ENCODE results near the gene PLPP2. TPM values are rescaled to one million over a fixed set of nuclear protein-coding genes. Genes with fewer than 3 reads are reported as not detected.

The PLPP2 gene
- 1 to 10 TPM in 2 of 3 donors, under 1 TPM in 1; 0.85 to 6.2 (median 1.0) TPM for total RNA-seq
- total RNA-seq (2013) = 0.79 TPM

DNA sequence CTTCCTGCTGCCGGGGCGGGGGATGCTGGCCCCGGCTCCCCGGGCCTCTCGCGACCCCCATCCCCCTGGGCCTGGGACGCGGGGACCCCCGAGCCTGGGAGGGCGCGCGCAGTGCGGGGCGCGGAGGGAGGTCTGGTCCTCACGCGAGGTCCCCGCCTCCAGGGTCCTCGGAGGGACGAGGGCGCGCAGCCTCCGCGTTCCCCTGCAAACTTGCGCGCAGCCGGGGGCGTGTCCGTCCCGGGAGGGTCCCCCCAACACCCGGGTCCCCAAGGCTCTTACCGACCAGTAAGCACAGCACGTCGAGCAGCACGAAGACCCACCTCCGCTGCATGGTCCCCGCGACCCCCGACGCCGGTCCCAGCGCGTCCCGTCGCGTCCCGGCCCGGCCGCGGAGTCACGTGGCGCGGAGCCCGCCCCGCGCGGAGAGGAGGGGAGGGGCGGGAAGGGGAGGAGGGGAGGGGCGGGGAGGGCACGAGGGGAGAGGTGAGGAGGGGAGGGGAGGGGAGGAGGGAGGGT lies at the start of gene PLPP2:
Gene PLPP2 (minus strand): TSS at position 398 of the 516 bp plus-strand sequence. CDS start 67 bp downstream, at position 331.
- intact Hi-C loops (cut with micrococcal nuclease) = no loop called here
- no peaks in the 10 kb centered on the region for H3K9me3 Mint-ChIP-seq
- Histone ChIP-seq H3K4me3 (ENCODE audit: low read length) (no peak within 1 kb of the TSS), H3K27ac (ENCODE audit: low read length) (peak within 1 kb of the TSS; percentile 40), H3K27me3 (ENCODE audit: control insufficient read depth, insufficient read depth, low read length) (peaks cover 28% of the 10 kb centered on the region), H3K36me3 (ENCODE audit: control insufficient read depth, insufficient read depth, low read length) (no peaks in the 10 kb centered on the region), H3K4me1 (ENCODE audit: control insufficient read depth, insufficient read depth, low read length) (peaks cover 23% of the 10 kb centered on the region), H3K9me3 (ENCODE audit: control insufficient read depth, insufficient read depth, low read length) (no peaks in the 10 kb centered on the region)
- no peak for DNase-seq
- peaks cover 11 to 22% of the 10 kb centered on the region in 2 donors for H3K27me3 Mint-ChIP-seq (ENCODE audit: low read depth in 2 of 2)
- TF ChIP-seq, protein P1, sequence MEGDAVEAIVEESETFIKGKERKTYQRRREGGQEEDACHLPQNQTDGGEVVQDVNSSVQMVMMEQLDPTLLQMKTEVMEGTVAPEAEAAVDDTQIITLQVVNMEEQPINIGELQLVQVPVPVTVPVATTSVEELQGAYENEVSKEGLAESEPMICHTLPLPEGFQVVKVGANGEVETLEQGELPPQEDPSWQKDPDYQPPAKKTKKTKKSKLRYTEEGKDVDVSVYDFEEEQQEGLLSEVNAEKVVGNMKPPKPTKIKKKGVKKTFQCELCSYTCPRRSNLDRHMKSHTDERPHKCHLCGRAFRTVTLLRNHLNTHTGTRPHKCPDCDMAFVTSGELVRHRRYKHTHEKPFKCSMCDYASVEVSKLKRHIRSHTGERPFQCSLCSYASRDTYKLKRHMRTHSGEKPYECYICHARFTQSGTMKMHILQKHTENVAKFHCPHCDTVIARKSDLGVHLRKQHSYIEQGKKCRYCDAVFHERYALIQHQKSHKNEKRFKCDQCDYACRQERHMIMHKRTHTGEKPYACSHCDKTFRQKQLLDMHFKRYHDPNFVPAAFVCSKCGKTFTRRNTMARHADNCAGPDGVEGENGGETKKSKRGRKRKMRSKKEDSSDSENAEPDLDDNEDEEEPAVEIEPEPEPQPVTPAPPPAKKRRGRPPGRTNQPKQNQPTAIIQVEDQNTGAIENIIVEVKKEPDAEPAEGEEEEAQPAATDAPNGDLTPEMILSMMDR (IDR thresholded peaks at IDR 0.05) = no peak
- ATAC-seq = peak in 1 of 3 donors; percentile 10
- peaks cover 0 to 21% of the 10 kb centered on the region in 2 donors for H3K4me1 Mint-ChIP-seq
- H3K27ac Mint-ChIP-seq = peak within 1 kb of the TSS in 1 of 2 donors; percentile 75
- no peaks in the 10 kb centered on the region for H3K36me3 Mint-ChIP-seq
- peak within 1 kb of the TSS; percentile 67 for H3K4me3 Mint-ChIP-seq
- 6% methylated on average over 38 of the region's 60 CpGs for WGBS (ENCODE audit: insufficient coverage)

DNA sequence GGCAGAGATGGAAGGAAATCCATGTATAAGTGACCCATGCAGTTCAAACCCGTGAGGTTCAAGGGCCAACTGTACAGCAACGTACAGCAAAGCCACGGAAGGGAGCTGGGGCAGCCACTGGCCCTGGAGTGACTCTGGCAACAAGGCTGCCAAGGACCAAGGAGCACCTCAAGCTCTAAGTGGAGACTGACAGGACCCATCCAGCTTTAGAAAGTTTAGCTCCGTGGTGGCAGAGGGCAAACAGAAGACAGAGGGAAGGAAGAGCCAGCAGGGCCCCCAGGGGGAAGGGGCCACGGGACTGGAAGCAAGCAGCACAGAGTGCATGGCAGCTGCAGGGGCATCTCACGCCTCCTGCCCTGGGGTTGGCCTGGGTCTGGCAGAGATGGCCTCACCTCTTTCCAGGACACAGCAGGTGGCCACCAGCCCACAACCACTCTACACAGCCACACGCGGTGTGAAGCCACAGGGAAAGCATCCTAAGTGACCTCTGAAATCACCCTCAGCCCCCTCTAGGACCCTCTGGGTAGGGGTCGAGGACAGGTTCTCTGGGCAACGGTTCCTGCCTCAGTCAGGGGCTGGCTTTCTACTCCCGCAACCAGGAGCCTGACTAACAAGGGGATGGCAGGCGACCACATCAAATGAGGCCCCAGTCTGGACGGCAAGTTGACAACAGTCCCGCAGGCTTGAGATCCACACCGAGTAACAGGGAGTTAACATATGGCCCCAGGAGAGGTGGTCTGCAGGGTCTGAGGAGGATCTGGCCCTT lies 49.6 kb upstream of the PLPP2 start:
- Mint-ChIP-seq H3K4me3 (peak overlapping the region; percentile 59), H3K27ac (peak overlapping the region in 1 of 2 donors; percentile 21)
- ATAC-seq = no peak

DNA sequence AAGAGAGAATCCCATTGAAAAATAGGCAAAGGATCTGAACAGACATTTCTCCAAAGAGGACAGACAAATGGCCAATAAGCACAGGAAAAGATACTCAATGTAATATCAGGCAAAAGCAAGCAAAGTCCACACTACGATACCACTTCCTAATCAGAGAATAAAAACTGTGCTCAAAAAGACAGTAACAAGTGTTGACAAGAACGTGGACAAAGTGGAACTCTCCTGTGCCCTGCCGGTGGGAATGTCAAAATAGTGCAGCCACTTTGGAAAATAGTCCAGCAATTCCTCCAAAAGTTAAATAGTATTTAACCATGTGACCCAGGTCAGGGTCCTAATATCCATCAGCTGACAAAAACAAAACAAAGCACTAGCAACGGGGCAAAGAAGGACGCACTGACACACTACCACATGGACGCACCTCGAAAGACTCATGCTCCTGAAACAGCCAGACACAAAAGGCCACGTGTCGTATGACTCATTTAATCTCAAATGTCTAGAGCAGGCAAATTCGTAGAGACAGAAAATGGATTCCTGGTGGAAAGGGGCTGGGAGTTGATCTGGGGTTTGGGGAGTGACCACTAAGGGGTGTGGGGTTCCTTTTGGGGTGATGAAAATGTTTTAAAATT lies 48.2 kb upstream of the PLPP2 start:
- Histone ChIP-seq H3K27me3 (ENCODE audit: control insufficient read depth, insufficient read depth, low read length) (no peaks in the 10 kb centered on the region), H3K4me3 (ENCODE audit: low read length) (no peak overlapping the region), H3K27ac (ENCODE audit: low read length) (no peak overlapping the region), H3K9me3 (ENCODE audit: control insufficient read depth, insufficient read depth, low read length) (no peaks in the 10 kb centered on the region), H3K4me1 (ENCODE audit: control insufficient read depth, insufficient read depth, low read length) (peaks cover 32% of the 10 kb centered on the region), H3K36me3 (ENCODE audit: control insufficient read depth, insufficient read depth, low read length) (peaks cover 8% of the 10 kb centered on the region)
- ATAC-seq (no peak), DNase-seq (no peak)
- H3K9me3 Mint-ChIP-seq = no peaks in the 10 kb centered on the region
- intact Hi-C loops (cut with micrococcal nuclease) = no loop called here
- no peak overlapping the region for H3K4me3 Mint-ChIP-seq
- H3K27ac Mint-ChIP-seq = no peak overlapping the region
- H3K36me3 Mint-ChIP-seq = no peaks in the 10 kb centered on the region
- 93% methylated on average over 10 of the region's 10 CpGs for whole genome bisulfite sequencing (ENCODE audit: insufficient coverage)
- H3K4me1 Mint-ChIP-seq = peaks cover 54 to 60% of the 10 kb centered on the region in 2 donors
- H3K27me3 Mint-ChIP-seq (ENCODE audit: low read depth in 2 of 2) = no peaks in the 10 kb centered on the region
- TF ChIP-seq, protein P1 (IDR thresholded peaks at IDR 0.05) = no peak

More for the DNA sequence above, 49.6 kb upstream of the PLPP2 start:
- Histone ChIP-seq H3K27me3 (ENCODE audit: control insufficient read depth, insufficient read depth, low read length) (no peaks in the 10 kb centered on the region), H3K4me1 (ENCODE audit: control insufficient read depth, insufficient read depth, low read length) (peaks cover 39% of the 10 kb centered on the region), H3K36me3 (ENCODE audit: control insufficient read depth, insufficient read depth, low read length) (no peaks in the 10 kb centered on the region), H3K4me3 (ENCODE audit: low read length) (no peak overlapping the region), H3K9me3 (ENCODE audit: control insufficient read depth, insufficient read depth, low read length) (no peaks in the 10 kb centered on the region), H3K27ac (ENCODE audit: low read length) (no peak overlapping the region)
- Mint-ChIP-seq H3K36me3 (no peaks in the 10 kb centered on the region), H3K9me3 (no peaks in the 10 kb centered on the region), H3K4me1 (peaks cover 61 to 66% of the 10 kb centered on the region in 2 donors), H3K27me3 (ENCODE audit: low read depth in 2 of 2) (no peaks in the 10 kb centered on the region)
- intact Hi-C loops (cut with micrococcal nuclease) = no loop called here
- 85% methylated on average over 15 of the region's 15 CpGs for WGBS (ENCODE audit: insufficient coverage)
- TF ChIP-seq, protein P1 (IDR thresholded peaks at IDR 0.05) = no peak
- DNase-seq = no peak

Measured in natural killer cell (primary cell).